Activated naive CD4-positive, alpha-beta T cell treated with anti-CD3 and anti-CD28 coated beads, Interleukin-2, amount 50 U/mL, for 72 hours (primary cell): Measurements from ENCODE around the gene CELA3B. TPM values are rescaled to one million over a fixed set of nuclear protein-coding genes. Genes with fewer than 3 reads are reported as not detected.
A peak's percentile ranks its signal among the peaks of the same experiment; 100 is the strongest.
"Not testable (repeated sequence)": the region's sequence is repeated elsewhere in the genome, so short reads cannot be mapped to it uniquely, and the experiment has no call there.

ENCODE experiments used
- ATAC-seq, 2 donors: fragments of 150-1000 bp; cut with Tn5 transposase; 2 replicates each; pipeline ENCODE4 v1.10.0; 2021; ENCODE audit warnings: mild to moderate bottlenecking in 2 of 2, moderate library complexity in 2 of 2
- DNase-seq, 2 donors: peaks; one replicate each; pipeline ENCODE4 v3.0.0; 2021 to 2022; ENCODE audit warnings: low spot score in 2 of 2
- H3K27ac Mint-ChIP-seq, 2 donors: one replicate each; pipeline ENCODE4 v1.8.0; 2022; ENCODE audit warnings: mild to moderate bottlenecking in 2 of 2, mixed read lengths in 2 of 2
- H3K36me3 Mint-ChIP-seq, 2 donors: one replicate each; pipeline ENCODE4 v1.8.0; 2022; ENCODE audit warnings: mixed read lengths in 2 of 2
- H3K9me3 Mint-ChIP-seq, 2 donors: one replicate each; pipeline ENCODE4 v1.8.0; 2022; ENCODE audit warnings: mixed read lengths in 2 of 2
- total RNA-seq, 2 donors: library from RNA; stranded (reverse); gene quantifications; one replicate each; pipeline ENCODE4 v1.2.3, GENCODE V29; 2022

Gene CELA3B
- total RNA-seq, 2 donors from 2014 or later, result not detected

- not testable (repeated sequence) for ATAC-seq, H3K9me3 Mint-ChIP-seq, H3K36me3 Mint-ChIP-seq, H3K27ac Mint-ChIP-seq, DNase-seq
These were observed 17.9 kb downstream of the CELA3B start for GRCh38 chr1:21994716-21995115.

- H3K9me3 Mint-ChIP-seq, H3K27ac Mint-ChIP-seq, H3K36me3 Mint-ChIP-seq, DNase-seq, ATAC-seq: not testable (repeated sequence)
These were observed 19.8 kb downstream of the CELA3B start for GRCh38 chr1:21996663-21996970.

- not testable (repeated sequence) for H3K27ac Mint-ChIP-seq, H3K36me3 Mint-ChIP-seq, DNase-seq, ATAC-seq, H3K9me3 Mint-ChIP-seq
These were observed 21.2 kb downstream of the CELA3B start for GRCh38 chr1:21997891-21998623.

GRCh38 chr1:21998624-21999294 is 21.9 kb downstream of the CELA3B start:
- not testable (repeated sequence) for ATAC-seq, H3K27ac Mint-ChIP-seq, H3K9me3 Mint-ChIP-seq

GRCh38 chr1:21999645-22000044 is 22.8 kb downstream of the CELA3B start:
- H3K36me3 Mint-ChIP-seq, DNase-seq, H3K27ac Mint-ChIP-seq, ATAC-seq, H3K9me3 Mint-ChIP-seq: not testable (repeated sequence)

More at GRCh38 chr1:21998624-21999294, 21.9 kb downstream of the CELA3B start:
- not testable (repeated sequence) for H3K36me3 Mint-ChIP-seq, DNase-seq

- DNase-seq (no peak), ATAC-seq (no peak)
- H3K36me3 Mint-ChIP-seq, result no peaks in the 10 kb centered on the region
- peak within 1 kb of the TSS in 1 of 2 donors; percentile 29 for H3K27ac Mint-ChIP-seq
- H3K9me3 Mint-ChIP-seq, result no peaks in the 10 kb centered on the region
These were observed 24.6 kb downstream of the CELA3B start, which contains the start of gene CELA3A for GRCh38 chr1:22001409-22001808. Gene CELA3A (plus strand): TSS chr1:22001657. CDS start chr1:22001675, 18 bp downstream.

GRCh38 chr1:22002461-22002860 is 25.6 kb downstream of the CELA3B start:
- H3K27ac Mint-ChIP-seq, H3K9me3 Mint-ChIP-seq, ATAC-seq, DNase-seq, H3K36me3 Mint-ChIP-seq: not testable (repeated sequence)

- not testable (repeated sequence) for H3K36me3 Mint-ChIP-seq, ATAC-seq, DNase-seq, H3K27ac Mint-ChIP-seq, H3K9me3 Mint-ChIP-seq
These were observed 26.1 kb downstream of the CELA3B start for GRCh38 chr1:22002875-22003274.

GRCh38 chr1:22003959-22004358 is 27.1 kb downstream of the CELA3B start:
- H3K36me3 Mint-ChIP-seq, H3K27ac Mint-ChIP-seq, DNase-seq, H3K9me3 Mint-ChIP-seq, ATAC-seq: not testable (repeated sequence)

GRCh38 chr1:22005261-22006149 is 28.7 kb downstream of the CELA3B start:
- not testable (repeated sequence) for H3K27ac Mint-ChIP-seq, H3K9me3 Mint-ChIP-seq, H3K36me3 Mint-ChIP-seq
- DNase-seq (peak in 1 of 2 donors; percentile 67), ATAC-seq (peak; percentile 90 to 91)

- not testable (repeated sequence) for H3K27ac Mint-ChIP-seq, H3K36me3 Mint-ChIP-seq, ATAC-seq, DNase-seq, H3K9me3 Mint-ChIP-seq
These were observed 29.9 kb downstream of the CELA3B start for GRCh38 chr1:22006736-22007135.

- ATAC-seq, H3K27ac Mint-ChIP-seq, DNase-seq, H3K36me3 Mint-ChIP-seq, H3K9me3 Mint-ChIP-seq: not testable (repeated sequence)
These were observed 30.4 kb downstream of the CELA3B start for GRCh38 chr1:22007262-22007661.

- H3K36me3 Mint-ChIP-seq, H3K9me3 Mint-ChIP-seq, DNase-seq, ATAC-seq, H3K27ac Mint-ChIP-seq: not testable (repeated sequence)
These were observed 32.7 kb downstream of the CELA3B start for GRCh38 chr1:22009566-22009965.

GRCh38 chr1:22012752-22013151 is 35.9 kb downstream of the CELA3B start:
- not testable (repeated sequence) for H3K36me3 Mint-ChIP-seq, DNase-seq, H3K27ac Mint-ChIP-seq, ATAC-seq, H3K9me3 Mint-ChIP-seq

- not testable (repeated sequence) for DNase-seq, H3K36me3 Mint-ChIP-seq, H3K27ac Mint-ChIP-seq, ATAC-seq, H3K9me3 Mint-ChIP-seq
These were observed 37.9 kb downstream of the CELA3B start for GRCh38 chr1:22014575-22015206.
